Stimulated activated CD8-positive, alpha-beta memory T cell treated with anti-CD3 and anti-CD28 coated beads, Interleukin-15, amount 100 ng/mL, for 24 hours (primary cell): Measurements from ENCODE around the gene SUFU.
"Not testable (repeated sequence)": the region's sequence is repeated elsewhere in the genome, so short reads cannot be mapped to it uniquely, and the experiment has no call there.

Experiments
- DNase-seq: peaks from one replicate; pipeline ENCODE4 v3.0.0-alpha.2; 2020; ENCODE audit warnings: low read depth

Gene SUFU

GRCh38 chr10:102514487-102515311, 10.9 kb downstream of the SUFU start:
- DNase-seq: no peak

- no peak for DNase-seq
Measured at GRCh38 chr10:102515724-102516123, 12.0 kb downstream of the SUFU start.

- DNase-seq: no peak
Measured at GRCh38 chr10:102517553-102517952, 13.8 kb downstream of the SUFU start.

DNA sequence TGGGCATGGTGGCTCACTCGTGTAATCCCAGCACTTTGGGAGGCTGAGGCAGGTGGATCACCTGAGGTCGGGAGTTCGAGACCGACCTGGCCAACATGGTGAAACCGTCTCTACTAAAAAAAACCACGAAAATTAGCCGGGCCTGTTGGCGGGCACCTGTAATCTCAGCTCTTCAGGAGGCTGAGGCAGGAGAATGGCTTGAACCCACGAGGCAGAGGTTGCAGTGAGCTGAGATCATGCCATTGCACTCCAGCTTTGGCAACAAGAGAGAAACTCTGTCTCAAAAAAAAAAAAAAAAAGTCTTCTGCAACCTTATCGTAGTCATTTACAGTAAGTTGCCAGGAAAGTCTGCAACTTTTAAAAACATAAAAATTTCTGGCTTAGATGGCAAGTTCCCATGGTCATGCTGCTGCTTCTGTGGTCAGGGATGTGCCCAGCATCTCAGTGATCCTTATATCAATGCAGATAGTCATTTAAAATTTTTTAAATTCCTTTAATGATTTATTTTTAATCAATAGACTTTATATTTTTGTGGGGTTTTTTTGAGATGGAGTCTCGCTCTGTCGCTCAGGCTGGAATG, 15.6 kb downstream of the SUFU start:
- DNase-seq: no peak

GRCh38 chr10:102522874-102523249, 19.1 kb downstream of the SUFU start:
- DNase-seq: no peak

DNA sequence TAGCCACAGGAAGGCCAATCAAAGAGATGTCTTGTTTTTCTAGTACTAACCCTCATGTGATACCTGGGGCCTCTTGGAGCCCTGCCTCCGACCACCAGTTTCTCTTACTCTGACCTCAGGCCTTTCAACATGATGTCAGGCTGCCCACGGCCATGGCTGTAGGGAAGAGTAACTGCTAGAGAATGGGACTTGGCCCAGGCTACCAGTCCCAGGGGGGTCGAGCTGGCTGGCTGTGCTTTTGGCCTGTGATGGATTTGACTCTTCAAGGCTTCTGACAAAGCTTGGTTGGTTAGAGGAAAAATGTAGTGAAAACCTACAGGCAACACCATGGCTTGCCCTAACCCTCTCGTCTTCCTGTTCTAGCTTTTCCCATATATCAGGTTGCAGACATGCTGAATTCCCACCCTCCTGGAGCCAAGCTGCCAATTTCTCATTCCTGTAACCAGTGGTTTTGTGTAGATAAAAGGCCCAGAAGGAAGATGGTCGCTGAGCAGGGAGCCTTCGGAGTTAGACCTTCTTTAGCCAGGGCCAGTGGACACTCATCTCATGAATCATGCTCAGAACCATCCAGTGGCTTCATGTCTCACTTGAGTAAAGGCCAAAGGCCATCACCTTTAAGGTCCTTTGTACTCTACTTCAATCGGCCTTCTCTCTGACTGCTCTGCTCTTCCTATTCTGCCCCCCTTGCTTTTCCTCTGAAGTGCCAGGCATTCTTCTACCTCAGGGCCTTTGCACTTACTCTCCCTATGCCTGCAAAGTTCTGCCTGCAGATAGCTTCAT, 19.7 kb downstream of the SUFU start:
- DNase-seq: no peak

GRCh38 chr10:102524746-102525145, 21.0 kb downstream of the SUFU start:
- DNase-seq: no peak

GRCh38 chr10:102527546-102527945, 23.8 kb downstream of the SUFU start:
- DNase-seq: no peak

DNA sequence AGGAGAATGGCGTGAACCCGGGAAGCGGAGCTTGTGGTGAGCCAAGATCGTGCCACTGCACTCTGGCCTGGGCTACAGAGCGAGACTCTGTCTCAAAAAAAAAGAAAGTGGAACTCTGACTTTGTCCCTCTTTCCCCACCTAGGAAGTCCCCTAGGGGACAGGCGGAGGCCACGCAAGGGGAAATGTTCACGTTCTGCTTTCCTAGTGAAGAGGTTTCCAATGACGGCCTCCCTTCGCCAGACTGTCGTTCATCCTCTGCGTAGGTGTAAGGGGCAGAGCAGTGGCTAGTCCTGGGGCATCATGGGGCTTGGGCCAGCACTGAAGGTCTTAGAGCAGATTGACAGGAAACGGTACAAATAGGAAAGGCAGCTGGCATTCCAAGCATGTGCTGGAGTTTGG, 30.6 kb downstream of the SUFU start:
- DNase-seq: no peak

DNA sequence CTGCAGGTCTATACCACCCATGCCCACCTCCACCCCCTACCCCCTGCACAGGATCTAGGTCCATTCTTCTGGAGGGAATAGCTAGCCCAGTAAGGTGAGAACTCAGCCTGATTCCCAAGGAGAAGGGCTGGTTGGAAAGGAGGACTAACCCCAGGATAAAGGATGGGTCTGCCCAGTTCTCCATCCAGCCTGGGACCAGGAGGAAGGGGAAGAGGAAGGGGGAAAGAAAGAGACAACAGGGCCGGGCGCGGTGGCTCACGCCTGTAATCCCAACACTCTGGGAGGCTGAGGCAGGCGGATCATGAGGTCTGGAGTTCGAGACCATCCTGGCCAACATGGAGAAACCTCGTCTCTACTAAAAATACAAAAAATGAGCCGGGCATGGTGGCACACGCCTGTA, 31.2 kb downstream of the SUFU start:
- DNase-seq: not testable (repeated sequence)

- no peak for DNase-seq
Measured at GRCh38 chr10:102535481-102536147, 31.8 kb downstream of the SUFU start.

- no peak for DNase-seq
Measured at GRCh38 chr10:102537367-102537766, 33.6 kb downstream of the SUFU start.

- DNase-seq: no peak
Measured at GRCh38 chr10:102537948-102538347, 34.2 kb downstream of the SUFU start.

DNA sequence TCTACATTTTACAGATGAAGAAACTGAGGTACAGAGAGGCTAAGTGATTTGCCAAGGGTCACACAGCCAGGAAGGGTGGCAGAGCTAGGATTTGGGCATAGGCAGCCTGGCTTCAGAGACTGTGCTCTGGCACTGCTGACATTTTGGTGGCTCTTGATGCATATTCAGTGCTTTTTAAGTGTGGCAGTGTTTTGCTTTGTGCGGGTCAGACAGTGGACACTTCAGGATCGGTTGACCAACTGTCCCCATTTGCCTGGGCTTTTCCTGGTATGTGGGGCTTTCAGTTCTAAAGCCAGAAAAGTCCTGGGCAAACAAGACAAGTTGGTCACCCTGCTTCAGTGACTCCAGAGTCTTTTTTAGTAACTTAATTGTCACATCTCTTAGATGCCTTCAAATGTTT, 35.0 kb downstream of the SUFU start:
- no peak for DNase-seq

DNA sequence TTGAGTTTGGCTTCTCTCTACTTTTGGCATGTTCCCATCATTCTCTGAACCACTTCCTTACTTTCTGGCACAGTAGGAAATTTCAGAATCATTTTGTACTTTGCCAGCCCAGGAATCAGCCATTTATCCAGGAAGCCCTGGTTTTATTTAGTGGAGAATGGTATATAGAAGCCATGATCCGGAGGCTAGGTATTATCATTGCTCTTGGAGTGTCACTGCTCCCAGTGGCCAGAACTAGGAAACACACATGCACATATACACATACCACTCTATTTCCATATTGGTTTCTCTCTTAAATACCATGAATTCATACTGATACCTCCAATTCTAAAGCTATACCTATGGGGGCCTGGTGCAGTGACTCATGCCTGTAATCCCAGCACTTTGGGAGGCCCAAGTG, 36.3 kb downstream of the SUFU start:
- no peak for DNase-seq

GRCh38 chr10:102542800-102543418, 39.1 kb downstream of the SUFU start:
- no peak for DNase-seq

GRCh38 chr10:102545265-102545871, 41.6 kb downstream of the SUFU start:
- no peak for DNase-seq

GRCh38 chr10:102545997-102546396, 42.2 kb downstream of the SUFU start:
- DNase-seq: no peak

GRCh38 chr10:102546606-102547320, 43.0 kb downstream of the SUFU start:
- no peak for DNase-seq

- DNase-seq: no peak
Measured at GRCh38 chr10:102549549-102549948, 45.8 kb downstream of the SUFU start.

GRCh38 chr10:102550636-102551210, 47.0 kb downstream of the SUFU start:
- no peak for DNase-seq
